HepG2 (cell line): ENCODE results near the gene WDR89. TPM values are rescaled to one million over a fixed set of nuclear protein-coding genes. Genes with fewer than 3 reads are reported as not detected.

Source experiments
- CHD2 ChIP-seq: IDR thresholded peaks from 2 replicates; pipeline ENCODE4 v1.6.1; 2011; ENCODE audit warnings: low read depth, low read length, improper control_type of control experiment
- DR1 ChIP-seq: sonication (generic); formaldehyde crosslinking; IDR thresholded peaks from 2 replicates; pipeline ENCODE4 v1.8.0; 2021; ENCODE audit warnings: mild to moderate bottlenecking, missing genetic modification reagents, inconsistent platforms
- FOSL1 ChIP-seq: sonication (generic); formaldehyde crosslinking; IDR thresholded peaks from 2 replicates; pipeline ENCODE4 v1.9.0; 2021; ENCODE audit warnings: missing genetic modification reagents, borderline replicate concordance
- JARID2 ChIP-seq: sonication (generic); formaldehyde crosslinking; IDR thresholded peaks from 2 replicates; pipeline ENCODE4 v1.8.1; 2023; ENCODE audit warnings: missing genetic modification reagents, inconsistent platforms; ENCODE audit not compliant: insufficient replicate concordance
- NCOA1 ChIP-seq: sonication (generic); formaldehyde crosslinking; IDR thresholded peaks from 2 replicates; pipeline ENCODE4 v1.9.0; 2021; ENCODE audit warnings: missing genetic modification reagents
- NFAT5 ChIP-seq: sonication (generic); formaldehyde crosslinking; IDR thresholded peaks from 2 replicates; pipeline ENCODE4 v1.4.0; 2020; ENCODE audit warnings: missing genetic modification reagents
- SP2 ChIP-seq: sonication (generic); formaldehyde crosslinking; IDR thresholded peaks from 2 replicates; pipeline ENCODE4 v1.5.1; 2020; ENCODE audit warnings: mild to moderate bottlenecking, missing genetic modification reagents
- ZNF142 ChIP-seq: sonication (generic); formaldehyde crosslinking; IDR thresholded peaks from 2 replicates; pipeline ENCODE4 v1.4.0; 2020; ENCODE audit warnings: missing genetic modification reagents
- ZNF225 ChIP-seq: sonication (generic); formaldehyde crosslinking; IDR thresholded peaks from 2 replicates; pipeline ENCODE4 v1.4.0; 2020; ENCODE audit warnings: mild to moderate bottlenecking, missing genetic modification reagents
- ZNF264 ChIP-seq: sonication (generic); formaldehyde crosslinking; IDR thresholded peaks from 2 replicates; pipeline ENCODE4 v1.4.0; 2020; ENCODE audit warnings: missing genetic modification reagents
- ZNF337 ChIP-seq: sonication (generic); formaldehyde crosslinking; IDR thresholded peaks from 2 replicates; pipeline ENCODE4 v1.5.1; 2020; ENCODE audit warnings: missing genetic modification reagents, low read depth, mild to moderate bottlenecking, borderline replicate concordance
- ZNF382 ChIP-seq: sonication (generic); formaldehyde crosslinking; IDR thresholded peaks from 2 replicates; pipeline ENCODE4 v1.5.0; 2020; ENCODE audit warnings: missing genetic modification reagents, mild to moderate bottlenecking, borderline replicate concordance
- ZNF644 ChIP-seq: IDR thresholded peaks from 2 replicates; pipeline ENCODE4 v1.6.1; 2016; ENCODE audit warnings: low read depth
- polyA plus RNA-seq, 8 experiments: library from polyadenylated mRNA; depleted of rRNA in 3 of 8; stranded (reverse) in 7 of 8; unstranded in 1 of 8; fragments of >200 nt; fragmentation: Illumina TruSeq in 4 of 8; extraction: Trizol in 4 of 8; gene quantifications; 2 replicates each; pipeline versions ENCODE4 v1.2.1 to v1.2.3, GENCODE V29; 2011 to 2016; ENCODE audit warnings: low read depth in 4 of 8, missing spikeins in 1 of 8, mixed read lengths in 1 of 8; ENCODE audit not compliant: insufficient read depth in 1 of 8
- total RNA-seq, 5 experiments: library from RNA; depleted of rRNA; stranded (reverse); fragments of >200 nt; fragmentation: Illumina TruSeq; extraction: Trizol; gene quantifications; 2 replicates each; pipeline ENCODE4 v1.2.3, GENCODE V29; 2016; ENCODE audit warnings: low read depth in 1 of 5
- TF ChIP-seq, protein P1 (sequence below): sonication (generic); formaldehyde crosslinking; IDR thresholded peaks from 2 replicates; pipeline ENCODE4 v1.5.0; 2020; ENCODE audit warnings: missing genetic modification reagents

Gene WDR89
- total and polyA plus RNA-seq, 2 of the 13 experiments (the other 11 are each of a cell fraction or from before 2014, with no cell fraction given): 5.2 to 20.1 TPM

- TF ChIP-seq ZNF142 (no peak), FOSL1 (no peak), NCOA1 (no peak), ZNF337 (CRISPR knock-in tag) (no peak), ZNF382 (CRISPR knock-in tag) (no peak), ZNF225 (CRISPR knock-in tag) (no peak), ZNF644 (no peak), DR1 (CRISPR knock-in tag) (no peak), ZNF264 (CRISPR knock-in tag) (no peak), CHD2 (no peak), JARID2 (no peak), SP2 (no peak), NFAT5 (CRISPR knock-in tag) (no peak)
- TF ChIP-seq, protein P1, sequence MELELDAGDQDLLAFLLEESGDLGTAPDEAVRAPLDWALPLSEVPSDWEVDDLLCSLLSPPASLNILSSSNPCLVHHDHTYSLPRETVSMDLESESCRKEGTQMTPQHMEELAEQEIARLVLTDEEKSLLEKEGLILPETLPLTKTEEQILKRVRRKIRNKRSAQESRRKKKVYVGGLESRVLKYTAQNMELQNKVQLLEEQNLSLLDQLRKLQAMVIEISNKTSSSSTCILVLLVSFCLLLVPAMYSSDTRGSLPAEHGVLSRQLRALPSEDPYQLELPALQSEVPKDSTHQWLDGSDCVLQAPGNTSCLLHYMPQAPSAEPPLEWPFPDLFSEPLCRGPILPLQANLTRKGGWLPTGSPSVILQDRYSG (CRISPR knock-in tag): no peak
- TF ChIP-seq, all 625 proteins: peak for 0
These were observed 36.9 kb upstream of the WDR89 start (continued) for GRCh38 chr14:63678536-63678935.
